ENCODE data around the gene LRP5.

GRCh38 chr11:68332186-68332585 lies 19.8 kb downstream of the LRP5 start:
- TF ChIP-seq POLR2A (IDR thresholded peaks at IDR 0.05) (no peak), CTCF (IDR thresholded peaks at IDR 0.05) (no peak), POLR2AphosphoS5 (IDR thresholded peaks at IDR 0.05) (no peak), EP300 (IDR thresholded peaks at IDR 0.05) (no peak)

All from suprapubic skin (tissue), 4 donors.